OCI-LY3 (cell line): ENCODE data around the gene RNASE4.

Experiments used
- EZH2phosphoT487 ChIP-seq: fragments of 200-600 bp; shearing (Covaris generic); IDR thresholded peaks from 2 replicates; pipeline ENCODE4 v1.6.1; 2018; ENCODE audit warnings: antibody characterized with exemption, mixed run types, low read depth
- TF ChIP-seq, protein P1 (sequence below): fragments of 200-600, 300-600 bp; sonication (generic); IDR thresholded peaks from 2 replicates; pipeline ENCODE4 v1.5.1; 2014; ENCODE audit warnings: antibody characterized with exemption, low read length, low read depth

DNA sequence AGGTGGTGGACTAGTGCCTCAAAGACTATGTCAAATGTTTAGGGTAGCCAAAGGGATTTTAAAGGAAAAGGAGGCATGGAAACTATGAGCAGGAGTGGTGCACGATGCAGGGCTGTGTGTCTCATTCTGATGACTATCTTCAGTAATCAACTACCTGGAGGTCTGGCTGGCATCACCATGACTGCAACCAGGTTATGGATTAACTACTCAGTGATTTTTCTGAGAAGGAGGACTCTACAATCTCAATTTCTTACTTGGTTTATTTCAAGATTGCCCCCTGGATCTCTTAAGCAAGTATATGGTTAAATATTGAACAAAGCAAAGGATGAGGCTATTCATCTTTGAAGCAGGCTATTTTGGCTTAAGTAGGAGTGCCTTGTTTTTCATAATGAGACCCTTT, 42.2 kb downstream of the RNASE4 start:
- TF ChIP-seq, protein P1, sequence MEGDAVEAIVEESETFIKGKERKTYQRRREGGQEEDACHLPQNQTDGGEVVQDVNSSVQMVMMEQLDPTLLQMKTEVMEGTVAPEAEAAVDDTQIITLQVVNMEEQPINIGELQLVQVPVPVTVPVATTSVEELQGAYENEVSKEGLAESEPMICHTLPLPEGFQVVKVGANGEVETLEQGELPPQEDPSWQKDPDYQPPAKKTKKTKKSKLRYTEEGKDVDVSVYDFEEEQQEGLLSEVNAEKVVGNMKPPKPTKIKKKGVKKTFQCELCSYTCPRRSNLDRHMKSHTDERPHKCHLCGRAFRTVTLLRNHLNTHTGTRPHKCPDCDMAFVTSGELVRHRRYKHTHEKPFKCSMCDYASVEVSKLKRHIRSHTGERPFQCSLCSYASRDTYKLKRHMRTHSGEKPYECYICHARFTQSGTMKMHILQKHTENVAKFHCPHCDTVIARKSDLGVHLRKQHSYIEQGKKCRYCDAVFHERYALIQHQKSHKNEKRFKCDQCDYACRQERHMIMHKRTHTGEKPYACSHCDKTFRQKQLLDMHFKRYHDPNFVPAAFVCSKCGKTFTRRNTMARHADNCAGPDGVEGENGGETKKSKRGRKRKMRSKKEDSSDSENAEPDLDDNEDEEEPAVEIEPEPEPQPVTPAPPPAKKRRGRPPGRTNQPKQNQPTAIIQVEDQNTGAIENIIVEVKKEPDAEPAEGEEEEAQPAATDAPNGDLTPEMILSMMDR: no peak
- no peak for TF ChIP-seq EZH2phosphoT487
